ENCODE measurements around the gene DOCK4. TPM values are rescaled to one million over a fixed set of nuclear protein-coding genes. Genes with fewer than 3 reads are reported as not detected.

Gene DOCK4
- total and polyA plus RNA-seq, 7 donors, result 1.8 to 12.7 (median 7.1) TPM

GRCh38 chr7:112105584-112106530 lies 100.3 kb downstream of the DOCK4 start:
- intact Hi-C loops (cut with DNase I), result no loop called here
- Histone ChIP-seq H3K9me3 (no peaks in the 10 kb centered on the region), H3K27me3 (ENCODE audit: insufficient read depth in 3 of 3, low read length in 2 of 3) (no peaks in the 10 kb centered on the region), H3K4me3 (no peak overlapping the region), H3K27ac (no peak overlapping the region), H3K4me1 (peaks cover 37% of the 10 kb centered on the region), H3K36me3 (ENCODE audit: insufficient read depth in 1 of 2, low read depth in 1 of 2) (no peaks in the 10 kb centered on the region)
- DNase-seq (no peak), ATAC-seq (no peak)
- TF ChIP-seq, protein P1, sequence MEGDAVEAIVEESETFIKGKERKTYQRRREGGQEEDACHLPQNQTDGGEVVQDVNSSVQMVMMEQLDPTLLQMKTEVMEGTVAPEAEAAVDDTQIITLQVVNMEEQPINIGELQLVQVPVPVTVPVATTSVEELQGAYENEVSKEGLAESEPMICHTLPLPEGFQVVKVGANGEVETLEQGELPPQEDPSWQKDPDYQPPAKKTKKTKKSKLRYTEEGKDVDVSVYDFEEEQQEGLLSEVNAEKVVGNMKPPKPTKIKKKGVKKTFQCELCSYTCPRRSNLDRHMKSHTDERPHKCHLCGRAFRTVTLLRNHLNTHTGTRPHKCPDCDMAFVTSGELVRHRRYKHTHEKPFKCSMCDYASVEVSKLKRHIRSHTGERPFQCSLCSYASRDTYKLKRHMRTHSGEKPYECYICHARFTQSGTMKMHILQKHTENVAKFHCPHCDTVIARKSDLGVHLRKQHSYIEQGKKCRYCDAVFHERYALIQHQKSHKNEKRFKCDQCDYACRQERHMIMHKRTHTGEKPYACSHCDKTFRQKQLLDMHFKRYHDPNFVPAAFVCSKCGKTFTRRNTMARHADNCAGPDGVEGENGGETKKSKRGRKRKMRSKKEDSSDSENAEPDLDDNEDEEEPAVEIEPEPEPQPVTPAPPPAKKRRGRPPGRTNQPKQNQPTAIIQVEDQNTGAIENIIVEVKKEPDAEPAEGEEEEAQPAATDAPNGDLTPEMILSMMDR (IDR thresholded peaks at IDR 0.05), result no peak
- WGBS, 3 donors, result 72 to 79% (median 74%) methylated on average over 8 of the region's 8 CpGs

DNA sequence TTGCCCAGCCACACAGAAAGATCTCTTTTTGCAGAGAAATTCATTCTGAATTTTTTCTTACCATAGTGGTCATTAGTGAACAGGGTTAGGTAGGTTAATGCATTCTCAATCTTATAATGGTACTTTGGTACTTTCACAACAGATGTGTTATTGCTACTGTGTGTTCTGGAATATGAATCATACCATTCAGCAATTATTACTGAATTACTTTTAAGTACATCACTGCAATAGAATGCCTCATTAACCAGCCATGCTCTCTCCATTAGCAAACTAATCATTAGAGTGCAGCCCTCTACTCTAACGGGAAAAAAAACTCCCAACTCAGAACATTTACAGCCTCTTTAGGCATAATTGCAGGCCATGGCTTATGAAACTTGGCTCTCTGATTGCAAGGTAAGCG lies 102.1 kb downstream of the DOCK4 start:
- WGBS, 3 donors, result 20 to 30% (median 27%) methylated on average over 2 of the region's 2 CpGs
- Histone ChIP-seq H3K4me3 (no peak overlapping the region), H3K9me3 (no peaks in the 10 kb centered on the region), H3K36me3 (ENCODE audit: insufficient read depth in 1 of 2, low read depth in 1 of 2) (no peaks in the 10 kb centered on the region), H3K27ac (no peak overlapping the region), H3K4me1 (peaks cover 36% of the 10 kb centered on the region), H3K27me3 (ENCODE audit: insufficient read depth in 3 of 3, low read length in 2 of 3) (no peaks in the 10 kb centered on the region)
- intact Hi-C loops (cut with DNase I), result no loop called here
- TF ChIP-seq, protein P1 (IDR thresholded peaks at IDR 0.05), result no peak
- no peak for ATAC-seq
- DNase-seq, result no peak

- ATAC-seq (no peak), DNase-seq (no peak)
- intact Hi-C loops (cut with DNase I), result no loop called here
- H3K36me3 ChIP-seq (ENCODE audit: insufficient read depth in 1 of 2, low read depth in 1 of 2), result no peaks in the 10 kb centered on the region
- peaks cover 27% of the 10 kb centered on the region for H3K4me1 ChIP-seq
- no peak overlapping the region for H3K27ac ChIP-seq
- H3K4me3 ChIP-seq, result no peak overlapping the region
- WGBS, 3 donors, result 81 to 91% (median 86%) methylated on average over 2 of the region's 2 CpGs
- no peaks in the 10 kb centered on the region for H3K27me3 ChIP-seq (ENCODE audit: insufficient read depth in 3 of 3, low read length in 2 of 3)
- no peaks in the 10 kb centered on the region for H3K9me3 ChIP-seq
- TF ChIP-seq, protein P1 (IDR thresholded peaks at IDR 0.05), result no peak
These were observed 103.0 kb downstream of the DOCK4 start for GRCh38 chr7:112103246-112103645.

- H3K4me1 ChIP-seq, result peaks cover 20% of the 10 kb centered on the region
- no peak for ATAC-seq
These were observed 104.9 kb downstream of the DOCK4 start for GRCh38 chr7:112101201-112101846.

More at GRCh38 chr7:112101201-112101846, 104.9 kb downstream of the DOCK4 start:
- TF ChIP-seq, protein P1 (IDR thresholded peaks at IDR 0.05), result no peak
- no peak overlapping the region for H3K27ac ChIP-seq
- H3K27me3 ChIP-seq (ENCODE audit: insufficient read depth in 3 of 3, low read length in 2 of 3), result no peaks in the 10 kb centered on the region
- DNase-seq, result no peak
- no peak overlapping the region for H3K4me3 ChIP-seq
- H3K36me3 ChIP-seq (ENCODE audit: insufficient read depth in 1 of 2, low read depth in 1 of 2), result no peaks in the 10 kb centered on the region
- no peaks in the 10 kb centered on the region for H3K9me3 ChIP-seq
- 55 to 65% (median 56%) methylated on average over 8 of the region's 8 CpGs for WGBS, 3 donors
- intact Hi-C loops (cut with DNase I), result no loop called here

All from psoas muscle (tissue), 8 donors.